T47D (cell line): ENCODE data around the gene TBC1D20.
"Not testable (repeated sequence)": the region's sequence is repeated elsewhere in the genome, so short reads cannot be mapped to it uniquely, and the experiment has no call there.

Experiments used
- DNase-seq, 2 experiments: peaks; one replicate each; pipeline versions ENCODE4 v3.0.0 to v3.0.0-alpha.2; 2011 to 2012; ENCODE audit warnings: low read depth in 1 of 2, low spot score in 1 of 2
- JUND ChIP-seq: IDR thresholded peaks from 2 replicates; pipeline ENCODE4 v1.6.1; 2012; ENCODE audit warnings: low read depth
- in situ Hi-C: cut with HindIII; loops from 2 replicates; pipeline ENCODE4 v1.10.0; 2016; ENCODE audit warnings: low sequenced_read_pairs, low pct_unique_long_range_greater_than_20kb

TBC1D20 gene, protein sequence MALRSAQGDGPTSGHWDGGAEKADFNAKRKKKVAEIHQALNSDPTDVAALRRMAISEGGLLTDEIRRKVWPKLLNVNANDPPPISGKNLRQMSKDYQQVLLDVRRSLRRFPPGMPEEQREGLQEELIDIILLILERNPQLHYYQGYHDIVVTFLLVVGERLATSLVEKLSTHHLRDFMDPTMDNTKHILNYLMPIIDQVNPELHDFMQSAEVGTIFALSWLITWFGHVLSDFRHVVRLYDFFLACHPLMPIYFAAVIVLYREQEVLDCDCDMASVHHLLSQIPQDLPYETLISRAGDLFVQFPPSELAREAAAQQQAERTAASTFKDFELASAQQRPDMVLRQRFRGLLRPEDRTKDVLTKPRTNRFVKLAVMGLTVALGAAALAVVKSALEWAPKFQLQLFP

GRCh38 chr20:462199-462991 lies at the start of gene TBC1D20:
TBC1D20 (minus strand) TSS chr20:462533; CDS start chr20:462405, 128 bp downstream.
- no peak for TF ChIP-seq JUND
- peak; percentile 90 to 92 for DNase-seq
- in situ Hi-C loops: no loop called here

DNA sequence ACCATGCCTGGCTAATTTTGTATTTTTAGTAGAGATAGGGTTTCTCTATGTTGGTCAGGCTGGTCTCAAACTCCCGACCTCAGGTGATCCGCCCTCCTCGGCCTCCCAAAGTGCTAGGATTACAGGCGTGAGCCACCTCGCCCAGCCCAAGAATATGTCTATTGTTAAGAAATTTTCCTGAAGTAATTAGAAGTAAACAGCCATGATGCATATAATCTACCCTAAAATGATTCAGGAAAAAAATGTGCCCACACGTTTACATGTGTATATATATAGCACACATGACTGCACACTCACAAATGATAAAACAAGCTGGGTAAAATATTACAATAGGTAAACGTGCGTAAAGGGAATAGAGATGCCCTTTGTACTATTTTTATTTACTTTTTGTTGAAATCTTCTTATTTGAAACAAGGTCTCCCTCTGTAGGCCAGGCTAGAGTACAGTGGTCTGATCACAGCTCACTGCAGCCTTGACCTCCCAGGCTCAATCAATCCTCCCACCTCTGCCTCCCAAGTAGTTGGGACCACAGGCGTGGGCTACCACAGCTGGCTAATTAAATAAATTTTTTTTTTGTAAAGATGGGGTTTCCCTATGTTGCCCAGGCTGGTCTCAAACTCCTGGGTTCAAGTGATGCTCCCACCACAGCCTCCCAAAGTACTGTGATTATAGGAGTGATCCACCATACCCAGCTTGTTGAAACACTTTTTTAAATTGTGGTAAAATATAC lies 48.2 kb upstream of the TBC1D20 start:
- in situ Hi-C loops, DNase-seq: not testable (repeated sequence)

DNA sequence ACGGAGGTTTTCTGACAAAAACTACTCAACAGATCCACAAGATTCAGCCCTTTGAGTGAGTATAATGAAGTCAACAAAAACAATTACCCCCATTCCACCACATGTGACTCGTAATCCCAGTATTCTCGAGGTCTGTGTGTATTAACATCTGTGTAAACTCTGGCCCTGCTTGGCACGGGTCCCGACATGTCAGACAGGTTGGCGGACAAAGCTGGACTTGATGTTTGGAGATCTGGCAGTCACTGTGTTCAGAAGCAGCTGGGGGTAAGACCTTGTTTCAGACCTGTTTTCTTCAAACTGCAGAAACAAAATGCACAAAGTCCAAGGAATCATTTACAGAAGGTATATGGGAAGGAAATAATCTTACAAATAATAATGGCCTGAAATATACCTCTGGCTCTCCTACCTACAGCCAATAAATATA lies 46.0 kb upstream of the TBC1D20 start:
- DNase-seq, in situ Hi-C loops: not testable (repeated sequence)

- in situ Hi-C loops: no loop called here
- DNase-seq: peak in 1 of 2 experiments; percentile 40
- no peak for TF ChIP-seq JUND
Observed at GRCh38 chr20:507761-508332, 45.5 kb upstream of the TBC1D20 start.

DNA sequence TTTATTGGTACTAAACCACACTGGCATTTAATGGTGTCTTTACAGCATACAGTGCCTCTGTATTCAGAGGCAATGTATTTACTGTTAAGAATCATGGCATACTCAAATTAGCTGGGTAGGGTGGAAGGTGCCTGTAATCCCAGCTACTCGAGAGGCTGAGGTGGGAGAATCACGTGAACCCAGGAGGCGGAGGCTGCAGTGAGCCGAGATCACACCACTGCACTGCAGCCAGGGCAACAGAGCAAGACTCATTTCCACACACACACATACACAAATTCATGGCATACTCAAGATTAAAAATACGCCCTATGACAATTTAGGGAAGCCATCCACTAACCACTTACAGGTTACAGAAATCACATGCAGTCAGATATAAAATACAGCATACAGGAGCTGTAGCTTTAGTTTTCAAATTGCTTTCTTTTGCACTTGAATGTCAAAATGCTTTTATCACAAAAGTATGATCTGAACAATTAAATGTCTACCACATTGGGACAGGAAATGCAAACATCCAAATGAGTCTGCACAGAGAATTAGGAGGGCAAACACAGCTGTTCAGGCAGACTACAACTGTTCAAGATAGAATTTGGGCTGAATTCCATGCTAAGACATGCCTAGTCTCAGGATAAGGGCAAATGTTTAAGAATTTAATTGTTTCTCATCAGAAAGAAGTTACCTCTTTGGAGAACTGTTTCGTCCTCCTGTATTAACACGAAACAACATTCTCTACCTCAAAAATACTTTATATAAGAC lies 44.8 kb upstream of the TBC1D20 start:
- in situ Hi-C loops: no loop called here
- DNase-seq: no peak
- TF ChIP-seq JUND: no peak

GRCh38 chr20:504632-505075 lies 42.3 kb upstream of the TBC1D20 start:
- no peak for TF ChIP-seq JUND
- in situ Hi-C loops: no loop called here
- DNase-seq: no peak

DNA sequence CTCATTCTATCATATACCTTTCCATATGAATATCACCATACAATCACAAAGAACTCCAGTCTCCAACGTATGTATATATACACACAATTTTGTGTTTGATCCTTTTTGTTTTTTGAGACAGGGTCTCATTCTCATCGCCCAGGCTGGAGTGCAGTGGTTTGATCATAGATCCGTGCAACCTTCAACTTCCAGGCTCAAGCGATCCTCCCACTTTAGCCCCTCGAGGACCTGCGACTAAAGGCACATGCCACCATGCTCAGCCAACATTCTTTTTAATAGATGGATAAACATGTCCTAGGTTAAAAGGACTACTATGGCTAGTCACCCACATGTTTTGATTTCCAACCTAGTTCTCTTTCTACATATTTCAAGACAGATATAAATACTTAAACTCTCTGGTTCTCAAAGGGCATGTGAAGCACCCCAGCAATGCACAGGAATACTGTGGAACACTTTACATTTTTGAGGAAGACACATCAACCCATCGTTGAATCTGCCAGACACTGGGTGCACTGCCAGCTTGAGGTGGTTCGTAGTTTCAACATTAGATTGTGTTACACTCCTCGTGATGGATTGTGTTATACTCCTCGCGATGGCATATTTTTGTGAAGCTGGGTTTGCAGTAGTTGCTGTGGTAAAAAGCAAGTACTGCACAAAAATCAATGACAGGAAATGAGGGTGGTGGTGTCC lies 40.9 kb upstream of the TBC1D20 start:
- TF ChIP-seq JUND: no peak
- in situ Hi-C loops: no loop called here
- DNase-seq: no peak

GRCh38 chr20:497979-498378 lies 35.6 kb upstream of the TBC1D20 start:
- TF ChIP-seq JUND: no peak
- in situ Hi-C loops: no loop called here
- no peak for DNase-seq

DNA sequence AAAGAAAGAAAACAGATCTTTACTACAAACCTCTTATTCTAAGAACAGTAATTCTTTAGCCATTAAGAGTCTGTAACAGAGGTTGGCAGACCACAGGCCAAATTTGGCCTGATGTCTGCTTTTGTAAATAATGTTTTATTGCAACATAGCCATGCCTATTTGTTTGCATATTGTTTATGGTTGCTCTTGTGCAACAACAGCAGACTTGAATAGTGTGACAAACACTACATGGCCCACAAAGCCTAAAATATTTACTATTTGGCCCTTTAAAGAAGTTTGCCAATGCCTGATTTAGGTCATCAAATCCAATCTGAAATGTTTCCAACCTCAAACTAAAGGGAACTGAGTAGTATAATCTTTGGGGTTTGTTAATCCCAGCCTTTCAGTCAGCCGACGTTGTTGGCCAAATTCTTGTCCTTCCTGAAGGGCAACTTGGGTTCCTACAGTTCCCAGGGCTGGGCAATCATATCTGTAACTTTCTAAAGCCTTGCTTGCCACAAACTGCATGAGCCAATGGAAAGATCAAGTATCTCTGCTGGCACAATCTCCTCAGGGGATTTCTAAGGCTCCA lies 33.9 kb upstream of the TBC1D20 start:
- in situ Hi-C loops: no loop called here
- TF ChIP-seq JUND: no peak
- DNase-seq: peak in 1 of 2 experiments; percentile 70

GRCh38 chr20:492159-492558 lies 29.8 kb upstream of the TBC1D20 start:
- no peak for TF ChIP-seq JUND
- no peak for DNase-seq
- in situ Hi-C loops: no loop called here

DNA sequence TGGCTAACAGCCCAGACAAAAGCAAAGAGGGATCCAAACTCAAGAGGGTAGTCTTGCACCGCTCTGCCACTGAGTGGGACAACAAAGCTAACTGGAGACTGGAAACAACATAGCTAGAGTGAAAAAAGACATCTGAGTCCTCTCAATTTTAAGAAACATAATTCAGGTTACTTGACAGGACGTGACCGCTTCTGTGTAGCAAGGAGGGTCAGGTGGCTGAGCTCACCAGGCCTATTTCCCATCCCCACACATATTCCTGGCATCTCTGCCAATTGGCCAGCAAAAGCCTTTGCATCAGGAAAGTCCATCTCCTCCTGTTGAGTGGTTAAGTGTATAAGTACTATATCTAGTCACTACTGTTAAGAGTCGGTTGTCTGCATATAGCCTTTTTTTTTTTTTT lies 25.3 kb upstream of the TBC1D20 start:
- DNase-seq: no peak
- in situ Hi-C loops: no loop called here
- no peak for TF ChIP-seq JUND
